ENCODE measurements around the gene PTMS.
A peak's percentile ranks its signal among the peaks of the same experiment; 100 is the strongest.

PTMS gene

GRCh38 chr12:6790496-6791150 lies 24.5 kb downstream of the PTMS start:
- DNase-seq = peak; percentile 49

GRCh38 chr12:6791931-6792520 lies 25.9 kb downstream of the PTMS start:
- DNase-seq = no peak

GRCh38 chr12:6792522-6793201 lies 26.5 kb downstream of the PTMS start:
- DNase-seq = peak; percentile 52

- no peak for DNase-seq
These were observed 28.9 kb downstream of the PTMS start for GRCh38 chr12:6795088-6795487.

GRCh38 chr12:6796576-6796975 lies 30.4 kb downstream of the PTMS start:
- DNase-seq = no peak

- no peak for DNase-seq
These were observed 33.0 kb downstream of the PTMS start for GRCh38 chr12:6799147-6799546.

- no peak for DNase-seq
These were observed 41.0 kb downstream of the PTMS start for GRCh38 chr12:6807170-6807569.

- no peak for DNase-seq
These were observed 42.9 kb downstream of the PTMS start for GRCh38 chr12:6809056-6809455.

- no peak for DNase-seq
These were observed 44.6 kb downstream of the PTMS start for GRCh38 chr12:6810758-6811157.

GRCh38 chr12:6813363-6813762 lies 47.2 kb downstream of the PTMS start:
- DNase-seq = no peak

GRCh38 chr12:6816598-6816997 lies 50.4 kb downstream of the PTMS start:
- DNase-seq = no peak

- DNase-seq = no peak
These were observed 50.9 kb downstream of the PTMS start for GRCh38 chr12:6817098-6817497.

GRCh38 chr12:6817662-6818157 lies 51.5 kb downstream of the PTMS start:
- no peak for DNase-seq

GRCh38 chr12:6818222-6818621 lies 52.1 kb downstream of the PTMS start:
- no peak for DNase-seq

GRCh38 chr12:6818645-6819044 lies 52.5 kb downstream of the PTMS start:
- DNase-seq = no peak

- no peak for DNase-seq
These were observed 53.2 kb downstream of the PTMS start for GRCh38 chr12:6819106-6820030.

GRCh38 chr12:6820166-6820565 lies 54.0 kb downstream of the PTMS start:
- DNase-seq = no peak
